GM18873 (cell line): Measurements from ENCODE around the gene FAM221B.

Experiments
- ATAC-seq: cut with Tn5 transposase; IDR thresholded peaks from one replicate; pipeline ENCODE4 v1.9.1; 2021; ENCODE audit warnings: mild to moderate bottlenecking, moderate library complexity, moderate number of reproducible peaks; ENCODE audit not compliant: unreplicated experiment, low FRiP score

Gene FAM221B

DNA sequence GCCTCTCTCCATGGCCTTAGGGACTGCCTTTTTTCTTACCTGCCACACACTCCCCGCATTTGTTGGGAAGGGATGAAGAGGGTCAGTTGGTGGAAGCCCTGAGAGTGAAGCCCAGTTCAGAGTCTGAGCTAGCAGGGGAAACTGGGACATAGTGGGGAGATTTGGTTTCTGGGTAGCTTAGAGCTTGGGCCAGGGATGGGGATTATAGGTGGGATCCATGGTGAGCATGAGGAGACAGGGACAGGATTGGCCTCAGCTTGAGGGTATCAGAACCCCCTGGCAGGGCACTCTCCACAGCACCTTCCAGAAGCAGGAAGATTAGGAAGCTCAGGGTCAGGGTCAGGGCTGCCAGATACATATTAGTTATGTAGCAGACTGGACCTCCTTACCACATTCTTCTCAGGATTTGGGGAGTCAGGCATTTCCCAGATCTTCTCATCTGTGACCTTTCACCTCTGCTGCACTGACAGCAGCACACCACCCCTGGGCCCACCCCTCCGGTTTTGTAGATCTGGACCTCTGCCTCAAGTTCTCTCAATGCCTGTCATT is 23.8 kb upstream of the FAM221B start:
- no peak for ATAC-seq

DNA sequence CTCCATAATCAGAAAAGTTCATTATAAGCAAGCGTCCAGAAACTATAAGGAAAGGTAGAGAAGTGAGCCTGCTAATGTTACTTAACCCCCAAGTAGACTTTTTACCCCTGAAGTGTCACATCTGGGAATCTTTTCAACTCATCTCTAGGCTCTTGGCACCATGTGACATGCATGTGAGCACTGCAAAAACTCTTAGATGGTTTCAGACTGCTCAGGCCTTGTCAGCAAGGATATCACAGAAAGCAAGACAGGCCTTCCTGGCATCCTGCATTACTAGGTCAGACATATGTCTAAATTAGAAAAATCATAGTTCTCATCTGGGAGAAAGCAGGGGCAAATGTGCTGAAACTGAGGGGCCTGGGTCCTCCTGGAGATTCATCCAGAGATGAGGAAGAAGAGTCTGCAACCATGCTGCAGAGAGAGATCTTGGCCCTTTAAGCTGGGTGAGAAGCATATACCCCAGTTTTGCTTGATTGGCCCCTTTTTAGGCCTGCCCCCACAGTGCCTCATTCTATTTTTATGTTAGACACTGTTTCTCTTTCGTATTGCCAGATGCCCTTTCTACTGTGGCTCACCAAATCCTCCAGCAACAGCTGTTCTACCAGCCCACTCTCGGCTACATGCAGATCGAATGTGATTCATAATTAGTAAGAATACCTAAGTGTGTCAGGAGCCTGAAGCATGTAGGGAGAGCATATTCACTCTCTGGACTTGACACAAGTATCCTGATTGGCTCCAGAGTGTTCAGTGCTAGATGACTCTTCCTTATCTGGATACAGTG is 19.4 kb upstream of the FAM221B start:
- peak; percentile 89 for ATAC-seq

DNA sequence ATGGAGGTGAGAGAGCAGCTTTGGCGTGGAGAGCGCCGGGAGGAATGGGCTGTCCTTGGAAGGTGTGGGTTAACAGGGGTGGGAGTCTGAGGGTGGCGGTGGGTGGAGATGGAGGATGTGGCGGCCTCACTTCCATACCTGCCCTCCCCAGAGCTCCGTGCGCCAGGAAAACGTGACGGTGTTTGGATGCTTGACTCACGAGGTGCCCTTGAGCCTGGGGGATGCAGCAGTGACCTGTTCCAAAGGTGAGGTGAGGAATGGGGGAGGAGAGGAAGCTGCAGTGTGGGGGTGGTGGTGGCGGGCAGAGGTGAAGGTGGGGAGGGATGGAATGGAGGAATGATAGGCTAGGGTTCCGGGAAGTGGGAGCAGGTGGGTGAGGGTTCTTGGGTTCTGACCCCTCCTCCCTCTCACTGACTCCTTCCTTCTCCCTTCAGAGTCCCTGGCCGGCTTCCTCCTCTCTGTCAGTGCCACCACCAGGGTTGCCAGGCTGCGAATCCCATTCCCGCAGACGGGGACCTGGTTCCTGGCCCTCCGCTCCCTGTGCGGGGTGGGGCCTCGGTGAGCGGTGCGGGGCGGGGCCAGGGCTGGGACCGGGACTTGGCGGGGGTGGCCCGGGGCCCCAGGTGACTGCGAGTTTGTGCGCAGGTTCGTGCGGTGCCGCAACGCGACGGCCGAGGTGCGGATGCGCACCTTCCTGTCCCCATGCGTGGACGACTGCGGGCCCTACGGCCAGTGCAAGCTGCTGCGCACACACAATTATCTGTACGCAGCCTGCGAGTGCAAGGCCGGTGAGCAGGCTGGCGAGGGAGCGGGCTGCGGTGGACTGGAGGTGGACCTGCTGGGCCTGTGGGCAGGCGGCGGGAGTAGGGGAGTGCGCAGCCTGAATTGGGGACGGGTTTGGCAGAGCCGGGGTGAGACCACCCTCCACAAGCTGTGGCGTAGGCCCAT is 17.6 kb upstream of the FAM221B start:
- no peak for ATAC-seq

DNA sequence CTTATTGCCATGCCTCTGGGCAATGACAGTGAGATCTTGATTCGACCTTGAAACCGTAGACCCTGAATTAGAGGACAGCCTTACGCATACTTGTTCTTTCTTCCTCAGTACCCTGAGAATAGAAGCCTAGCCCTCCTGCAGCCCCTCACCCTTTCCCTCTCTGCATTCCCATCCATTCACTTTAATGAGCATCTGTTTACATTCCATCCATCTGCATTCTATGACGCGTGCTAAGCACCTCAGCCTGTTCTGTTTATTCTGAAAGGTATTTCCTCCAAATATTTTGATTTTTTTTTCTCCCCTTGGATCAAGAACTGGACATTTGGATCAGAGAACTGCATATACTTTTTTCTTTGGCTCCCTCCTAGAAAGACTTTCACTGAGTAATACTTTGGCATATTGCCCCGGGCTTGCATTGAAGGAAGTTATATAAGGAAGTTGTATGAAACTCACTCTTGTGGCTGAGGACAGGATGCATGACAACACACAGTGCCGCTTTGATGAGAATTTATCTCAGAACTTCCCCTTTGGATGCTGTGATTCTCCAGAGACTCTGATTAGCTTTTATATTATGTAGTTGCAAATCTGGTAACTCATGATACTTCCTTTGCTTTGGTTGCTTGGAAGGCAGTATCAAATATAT is 16.2 kb upstream of the FAM221B start:
- no peak for ATAC-seq

DNA sequence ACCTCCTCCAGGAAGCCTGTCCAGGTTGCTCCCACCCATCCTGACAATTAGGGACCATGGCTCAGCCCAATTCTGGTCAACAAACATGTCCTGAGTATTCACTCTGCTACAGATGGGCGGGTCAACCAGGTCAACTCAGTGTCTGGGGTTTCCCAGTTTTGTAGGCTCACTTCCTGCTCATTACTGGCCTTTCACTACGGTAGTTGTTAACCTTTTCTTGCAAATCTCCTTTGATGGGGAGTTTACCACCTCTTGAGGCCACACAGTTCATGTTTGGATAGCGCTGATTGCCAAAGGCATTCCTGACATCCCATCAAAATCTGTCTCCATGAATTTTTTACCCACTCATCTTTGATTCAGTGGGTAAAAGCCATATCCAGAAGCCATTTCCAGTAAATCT is 14.3 kb upstream of the FAM221B start:
- peak; percentile 84 for ATAC-seq

DNA sequence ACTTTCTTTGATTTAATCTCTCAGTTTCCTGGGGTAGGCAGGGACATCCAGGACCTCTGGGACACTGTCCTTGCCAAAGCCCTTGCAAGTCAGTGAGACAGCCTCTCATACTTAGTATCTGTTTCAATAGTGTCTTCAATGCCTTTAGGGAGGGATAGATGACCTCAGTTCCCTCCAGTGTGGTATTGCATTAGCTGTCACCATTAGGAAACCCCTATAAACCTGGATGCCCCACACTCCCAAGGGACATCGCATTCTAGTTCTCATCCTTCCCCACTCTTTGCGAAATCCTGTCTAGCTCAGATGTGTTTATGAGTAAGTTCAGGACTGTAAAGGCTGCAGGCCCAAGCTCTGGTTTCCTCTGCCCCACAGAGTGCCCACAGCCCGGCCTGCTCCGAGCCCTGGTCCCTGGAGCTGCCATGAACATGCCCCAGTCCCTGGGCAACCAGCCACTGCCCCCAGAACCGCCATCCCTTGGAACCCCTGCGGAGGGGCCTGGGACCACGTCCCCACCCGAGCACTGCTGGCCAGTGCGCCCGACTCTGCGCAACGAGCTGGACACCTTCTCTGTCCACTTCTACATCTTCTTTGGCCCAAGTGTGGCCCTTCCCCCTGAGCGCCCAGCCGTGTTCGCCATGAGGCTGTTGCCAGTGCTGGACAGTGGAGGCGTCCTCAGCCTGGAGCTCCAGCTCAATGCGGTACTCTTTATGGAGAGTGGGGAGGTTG is 13.7 kb upstream of the FAM221B start:
- no peak for ATAC-seq

DNA sequence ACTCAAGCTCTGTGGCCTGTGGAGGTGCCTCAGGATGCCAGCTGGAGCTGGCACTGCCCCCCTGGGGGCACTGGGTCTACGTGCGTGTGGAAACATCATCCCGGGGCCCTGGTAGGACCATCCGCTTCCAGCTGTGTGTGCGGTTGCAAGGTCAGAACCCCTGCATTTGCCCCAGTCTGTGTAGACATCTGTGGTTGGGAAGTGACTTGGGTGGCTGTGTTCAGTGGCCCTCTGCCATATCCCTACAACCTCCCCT is 13.0 kb upstream of the FAM221B start:
- ATAC-seq = no peak

DNA sequence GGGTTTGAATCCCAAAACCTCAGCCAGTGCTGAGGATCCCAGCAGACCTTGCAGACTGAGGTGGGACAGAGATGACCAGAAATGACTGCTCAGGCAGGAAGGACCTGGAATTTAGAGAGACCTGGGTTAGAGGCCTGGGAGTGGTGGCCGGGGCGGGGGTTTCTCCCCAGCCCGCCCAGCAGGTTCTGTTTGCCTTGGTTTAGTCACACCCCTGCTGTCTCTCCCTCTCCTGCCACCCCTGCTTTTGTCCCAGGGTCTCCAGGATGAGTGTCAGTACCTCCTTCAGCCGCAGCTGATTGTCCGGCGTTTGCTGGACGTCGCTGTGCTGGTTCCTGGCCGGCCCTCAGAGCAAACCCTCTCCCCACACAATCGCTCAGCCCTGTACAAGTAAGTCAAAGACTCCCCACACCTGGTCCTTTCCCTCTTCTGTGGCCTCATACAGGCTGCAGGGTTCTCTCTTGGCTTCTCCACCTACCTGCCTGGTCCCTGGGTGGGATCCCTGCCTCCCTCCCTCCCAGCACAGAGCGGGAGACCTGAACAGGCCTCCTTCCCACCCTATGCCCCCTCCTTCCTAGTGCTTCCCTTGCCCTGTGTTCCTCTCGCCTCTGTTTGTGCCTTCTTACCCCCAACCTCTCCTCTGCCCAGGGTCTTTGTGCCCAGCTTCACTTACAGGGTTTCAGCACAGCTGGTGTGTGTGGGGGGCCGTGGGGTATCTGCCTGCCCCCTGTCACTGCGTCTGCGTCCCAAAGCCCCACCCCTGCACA is 12.5 kb upstream of the FAM221B start:
- ATAC-seq = no peak

DNA sequence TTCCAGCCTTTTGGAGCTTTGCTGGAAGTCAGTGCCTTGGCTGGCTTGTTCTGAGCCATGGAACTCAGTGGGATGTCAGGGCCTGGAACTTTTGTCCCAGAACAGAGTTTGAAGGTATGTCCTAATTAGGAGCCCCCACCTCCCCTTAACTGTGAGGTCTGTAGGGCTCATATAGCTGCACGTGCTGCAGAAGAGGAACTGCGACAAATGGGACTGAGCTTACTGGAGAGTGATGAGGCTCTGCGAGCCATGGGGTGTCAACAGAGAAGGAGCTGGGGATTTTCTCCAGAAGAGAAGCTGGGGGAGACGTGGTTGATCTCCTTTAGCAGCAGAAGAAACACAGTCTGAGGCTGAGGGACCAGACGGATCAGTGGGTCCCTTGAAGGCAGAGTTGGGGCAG is 11.4 kb upstream of the FAM221B start:
- no peak for ATAC-seq

DNA sequence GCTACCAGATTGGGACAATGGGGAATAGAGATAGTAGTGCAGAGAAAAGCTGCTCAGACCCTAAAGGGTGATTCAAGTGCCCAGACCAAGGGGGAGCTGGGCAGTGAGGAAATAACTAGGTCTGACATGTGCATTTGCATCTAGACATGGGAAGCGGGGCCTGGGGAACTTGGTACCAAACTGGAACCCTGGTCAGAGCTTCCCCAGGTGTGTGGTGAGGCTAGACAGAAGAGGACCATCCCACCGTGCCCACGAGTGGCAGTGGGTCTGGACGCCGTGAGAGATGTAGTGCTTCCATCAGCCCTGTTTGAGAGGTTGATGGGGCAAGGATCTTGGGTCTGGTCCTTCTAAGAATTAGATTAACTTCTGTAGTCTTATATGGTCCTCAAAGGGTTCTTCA is 8.1 kb upstream of the FAM221B start:
- no peak for ATAC-seq

DNA sequence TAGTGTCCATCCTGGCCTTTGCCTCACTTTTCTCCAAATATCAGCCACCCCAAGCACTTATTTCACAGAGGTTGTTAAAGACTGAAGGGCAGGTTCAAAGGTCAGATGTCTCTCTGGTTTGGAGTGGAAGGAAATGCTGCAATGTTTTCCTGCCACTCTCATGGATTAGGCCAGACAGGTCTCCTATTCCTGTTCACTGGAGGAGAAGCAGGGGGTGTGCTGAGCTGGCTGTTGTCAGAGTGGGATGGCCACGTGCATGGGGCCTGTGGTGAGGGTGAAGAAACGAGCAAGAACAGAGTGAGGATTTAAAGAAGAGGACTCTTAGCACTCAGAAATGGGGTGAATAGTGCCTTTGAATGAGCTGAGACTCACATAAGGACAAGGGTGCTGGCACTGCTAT is 7.2 kb upstream of the FAM221B start:
- ATAC-seq = no peak

DNA sequence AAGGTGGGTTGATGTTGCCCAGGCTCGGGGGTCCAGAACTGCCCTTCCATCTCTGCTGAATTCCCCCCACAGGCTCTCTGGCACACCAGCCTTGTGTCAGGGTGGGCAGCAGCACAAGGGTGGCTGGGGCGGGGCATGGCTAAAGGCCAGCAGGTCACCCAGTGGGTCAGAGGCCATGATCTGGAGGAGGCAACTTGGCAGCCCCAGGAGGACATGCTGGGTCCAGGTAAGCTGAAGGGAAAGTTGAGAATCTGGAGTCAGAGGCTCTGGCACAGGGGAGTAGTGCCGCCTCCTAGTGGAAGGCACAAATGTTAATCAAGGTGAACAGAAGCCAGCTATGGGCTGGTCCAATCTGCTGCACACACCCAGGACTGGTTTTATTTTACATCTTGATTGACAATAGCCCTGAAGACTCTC is 6.7 kb upstream of the FAM221B start:
- ATAC-seq = no peak

DNA sequence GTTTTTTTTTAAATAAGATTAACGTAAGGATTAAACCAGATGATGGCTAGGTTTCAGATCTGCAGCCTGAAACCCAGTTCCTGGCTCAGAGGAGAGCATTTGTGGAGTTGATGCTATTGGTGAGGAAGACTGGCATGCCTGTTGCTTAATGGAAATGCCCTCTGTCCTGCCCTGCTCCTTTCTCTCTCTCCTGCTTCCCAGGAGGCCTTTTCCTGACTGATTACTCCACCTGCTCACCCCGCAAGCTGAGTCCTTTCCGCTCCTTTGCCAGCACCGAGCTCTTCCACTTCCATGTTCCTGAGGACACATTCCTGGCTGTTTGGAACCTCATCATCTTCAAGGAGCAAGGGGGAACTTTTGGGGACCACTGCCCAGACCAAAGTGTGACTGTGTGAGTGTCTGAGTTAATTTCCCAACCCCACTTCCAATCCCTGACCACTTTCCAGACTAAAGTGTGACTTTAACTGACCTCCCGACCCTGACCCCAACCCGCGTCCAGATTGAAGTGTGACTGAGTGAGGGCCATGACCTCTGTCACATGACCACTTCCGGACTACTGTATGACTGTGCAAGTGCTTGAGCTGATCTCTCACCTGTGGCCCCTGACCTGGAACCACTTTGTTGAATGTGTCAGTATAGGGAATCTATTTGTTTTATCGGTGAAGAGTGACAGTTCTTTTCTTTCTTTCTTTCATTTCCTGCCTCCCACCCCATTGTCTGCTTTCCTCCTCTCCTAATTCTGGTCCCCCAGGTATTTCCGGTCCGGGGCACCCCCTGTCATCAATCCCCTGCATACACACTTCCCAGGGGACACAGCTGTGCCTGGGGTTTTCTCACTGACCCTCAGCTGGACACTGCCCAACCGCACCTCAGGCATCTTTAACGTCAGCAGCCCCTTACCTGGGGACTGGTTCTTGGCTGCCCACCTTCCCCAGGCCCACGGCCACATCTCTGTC is 6.0 kb upstream of the FAM221B start:
- ATAC-seq = no peak

DNA sequence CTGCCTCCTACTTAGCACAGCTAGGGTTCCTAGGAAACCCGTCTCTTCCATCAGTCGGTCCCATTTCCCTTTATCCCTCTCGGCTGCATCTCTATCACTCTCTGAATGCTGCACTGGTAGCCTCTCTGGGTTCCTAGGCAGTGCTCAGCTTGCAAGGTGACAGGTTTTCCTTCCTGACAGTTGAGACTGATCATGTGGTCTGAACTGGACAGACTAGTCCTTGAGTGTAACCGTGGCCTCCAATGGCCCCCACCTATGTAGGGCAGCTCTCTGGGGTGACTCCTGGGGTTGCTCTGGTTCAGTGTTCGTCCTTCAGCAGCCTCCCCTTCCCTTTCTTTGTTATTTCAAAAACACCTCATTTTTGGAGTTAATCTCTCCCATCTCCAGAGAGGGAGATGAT is 4.3 kb upstream of the FAM221B start:
- no peak for ATAC-seq

DNA sequence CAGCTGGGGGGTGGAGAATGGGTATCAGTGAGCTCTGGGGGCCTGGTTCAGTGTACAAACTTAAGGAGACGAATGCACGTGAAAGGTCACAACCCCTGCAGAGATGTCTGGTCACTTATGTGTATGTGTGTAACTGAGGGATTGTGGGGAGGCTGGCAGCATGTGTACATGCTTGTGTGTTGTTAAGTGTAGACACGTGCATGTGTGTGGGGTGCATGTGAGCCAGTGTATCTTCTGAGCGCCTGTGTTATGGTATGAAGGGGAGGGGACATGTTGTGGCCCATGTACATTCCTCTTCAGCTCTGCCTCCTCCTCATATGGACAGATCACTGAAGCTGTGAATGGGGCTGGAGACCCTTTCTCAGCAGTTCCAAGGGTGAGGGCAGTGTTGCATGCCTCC is 2.5 kb upstream of the FAM221B start:
- ATAC-seq = no peak

DNA sequence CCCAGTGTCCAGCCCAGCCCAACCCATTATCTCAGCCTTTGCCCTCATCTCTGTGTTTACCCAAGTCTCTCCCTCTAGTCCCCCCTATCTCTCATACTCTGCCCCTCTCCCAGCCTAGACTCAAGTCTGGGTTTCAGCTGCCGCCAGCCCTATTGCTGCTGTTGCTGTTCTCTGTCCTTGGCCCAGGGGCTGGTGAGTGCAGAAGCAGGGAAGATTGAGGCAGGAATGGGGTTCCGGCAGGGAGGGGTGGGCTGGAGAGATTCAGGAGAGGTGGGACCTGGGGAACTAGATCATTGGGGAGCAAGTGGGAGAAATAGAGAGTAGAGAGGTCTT is 1.2 kb upstream of the FAM221B start:
- no peak for ATAC-seq

DNA sequence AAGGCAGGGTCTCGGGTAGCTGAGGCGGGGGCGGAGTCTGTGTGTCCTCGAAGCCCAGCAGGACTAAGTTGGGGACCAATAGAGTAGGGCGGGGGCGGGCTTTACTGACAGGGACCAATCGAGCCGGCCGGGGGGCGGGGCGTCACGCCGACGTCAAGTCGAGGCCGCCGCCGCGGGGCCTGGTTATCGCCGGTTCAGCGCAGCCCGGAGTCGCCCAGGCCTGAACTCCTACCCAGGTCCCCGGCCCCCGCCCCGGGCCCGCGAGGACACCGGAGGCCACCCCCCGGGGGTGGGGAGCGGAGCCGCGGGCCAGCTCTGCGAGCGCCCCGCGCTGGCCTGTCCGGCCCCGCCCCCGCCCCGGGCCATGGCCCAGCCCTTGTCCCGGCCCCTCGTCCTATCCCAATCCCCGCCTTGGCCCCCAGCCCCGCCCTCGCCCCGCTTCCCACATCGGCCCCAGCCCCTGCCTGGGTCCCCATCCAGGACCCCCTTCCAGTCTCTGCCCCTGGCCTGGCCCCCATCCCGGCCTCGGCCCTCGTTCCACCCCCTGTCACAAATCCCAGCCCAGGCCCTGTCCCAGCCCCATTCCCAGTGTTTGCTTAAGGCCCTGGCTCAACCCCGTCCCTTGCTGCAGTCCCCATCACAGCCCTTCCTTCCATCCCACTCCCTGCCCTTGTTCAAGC is 692 bp upstream of the FAM221B start, which contains the start of gene TMEM8B:
TSS of gene TMEM8B (plus strand) at position 145 of the 680 bp plus-strand sequence. CDS start at position 365, 220 bp downstream.
- peak; percentile 58 for ATAC-seq

DNA sequence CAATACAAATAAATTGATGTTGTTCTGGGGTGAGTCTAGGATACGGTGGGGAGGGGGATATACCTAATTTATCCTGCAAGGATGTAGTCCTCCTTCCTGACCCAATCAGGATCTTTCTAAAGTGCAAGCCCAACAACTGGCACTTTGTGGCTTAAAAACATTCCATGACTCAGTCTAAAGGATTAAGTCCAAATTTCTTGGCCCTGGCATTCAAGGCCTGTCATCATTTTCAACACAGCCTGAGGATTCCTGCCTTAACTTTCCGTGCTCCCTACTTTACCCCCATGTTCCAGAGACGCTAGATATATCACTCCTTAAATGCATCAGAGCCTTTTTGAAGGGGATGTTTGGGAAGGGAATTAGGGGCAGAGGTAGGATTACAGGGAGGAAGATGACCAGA is 1.0 kb downstream of the FAM221B start:
- no peak for ATAC-seq
